Ovary (tissue), 3 donors: ENCODE measurements around the gene OPN5.

ENCODE experiments used
- POLR2A ChIP-seq: fragments of 450-650 bp; IDR thresholded peaks from one replicate; pipeline ENCODE4 v1.6.1; 2017; ENCODE audit warnings: antibody characterized with exemption, mild to moderate bottlenecking, moderate library complexity
- TF ChIP-seq, protein P1 (sequence below), 3 donors: fragments of 450-650 bp in 2 of 3; fragments of 200-600 bp in 1 of 3; IDR thresholded peaks; one replicate each; pipeline versions ENCODE4 v1.5.1 to v1.8.0; 2016 to 2022; ENCODE audit warnings: antibody characterized with exemption in 3 of 3, mild to moderate bottlenecking in 1 of 3
- donor health status: DM: no; HTN: no; CAD: no.

DNA sequence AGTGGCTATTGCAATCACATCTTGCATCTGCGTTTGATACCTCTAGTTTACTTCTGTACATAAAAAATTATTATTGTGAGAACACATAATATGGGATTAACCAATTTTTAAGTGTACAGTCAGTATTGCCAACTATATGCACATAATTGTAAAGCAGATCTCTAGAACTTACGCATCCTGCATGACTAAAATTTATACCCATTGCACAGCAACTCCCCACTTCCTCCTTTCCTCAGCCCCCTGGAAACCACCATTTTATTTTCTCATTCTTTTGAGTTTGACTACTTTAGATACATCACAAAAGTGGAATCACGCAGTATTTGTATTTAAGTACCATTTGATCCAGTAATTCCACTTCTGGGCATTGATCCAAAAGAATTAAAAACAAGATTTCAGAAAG is 19.3 kb upstream of the OPN5 start:
- TF ChIP-seq, protein P1, sequence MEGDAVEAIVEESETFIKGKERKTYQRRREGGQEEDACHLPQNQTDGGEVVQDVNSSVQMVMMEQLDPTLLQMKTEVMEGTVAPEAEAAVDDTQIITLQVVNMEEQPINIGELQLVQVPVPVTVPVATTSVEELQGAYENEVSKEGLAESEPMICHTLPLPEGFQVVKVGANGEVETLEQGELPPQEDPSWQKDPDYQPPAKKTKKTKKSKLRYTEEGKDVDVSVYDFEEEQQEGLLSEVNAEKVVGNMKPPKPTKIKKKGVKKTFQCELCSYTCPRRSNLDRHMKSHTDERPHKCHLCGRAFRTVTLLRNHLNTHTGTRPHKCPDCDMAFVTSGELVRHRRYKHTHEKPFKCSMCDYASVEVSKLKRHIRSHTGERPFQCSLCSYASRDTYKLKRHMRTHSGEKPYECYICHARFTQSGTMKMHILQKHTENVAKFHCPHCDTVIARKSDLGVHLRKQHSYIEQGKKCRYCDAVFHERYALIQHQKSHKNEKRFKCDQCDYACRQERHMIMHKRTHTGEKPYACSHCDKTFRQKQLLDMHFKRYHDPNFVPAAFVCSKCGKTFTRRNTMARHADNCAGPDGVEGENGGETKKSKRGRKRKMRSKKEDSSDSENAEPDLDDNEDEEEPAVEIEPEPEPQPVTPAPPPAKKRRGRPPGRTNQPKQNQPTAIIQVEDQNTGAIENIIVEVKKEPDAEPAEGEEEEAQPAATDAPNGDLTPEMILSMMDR (IDR thresholded peaks at IDR 0.05) = no peak
- TF ChIP-seq POLR2A = no peak
